ENCODE measurements around the gene TTC28. TPM values are rescaled to one million over a fixed set of nuclear protein-coding genes. Genes with fewer than 3 reads are reported as not detected.
"Not testable (repeated sequence)": the region's sequence is repeated elsewhere in the genome, so short reads cannot be mapped to it uniquely, and the experiment has no call there.

TTC28 gene
- total RNA-seq, 1 experiment from 2014 or later, result 7.1 TPM

- no peak for DNase-seq (ENCODE audit: low read depth)
These were observed 190.8 kb downstream of the TTC28 start for GRCh38 chr22:28488825-28489224.

- DNase-seq (ENCODE audit: low read depth), result no peak
These were observed 195.0 kb downstream of the TTC28 start for GRCh38 chr22:28484662-28485061.

DNA sequence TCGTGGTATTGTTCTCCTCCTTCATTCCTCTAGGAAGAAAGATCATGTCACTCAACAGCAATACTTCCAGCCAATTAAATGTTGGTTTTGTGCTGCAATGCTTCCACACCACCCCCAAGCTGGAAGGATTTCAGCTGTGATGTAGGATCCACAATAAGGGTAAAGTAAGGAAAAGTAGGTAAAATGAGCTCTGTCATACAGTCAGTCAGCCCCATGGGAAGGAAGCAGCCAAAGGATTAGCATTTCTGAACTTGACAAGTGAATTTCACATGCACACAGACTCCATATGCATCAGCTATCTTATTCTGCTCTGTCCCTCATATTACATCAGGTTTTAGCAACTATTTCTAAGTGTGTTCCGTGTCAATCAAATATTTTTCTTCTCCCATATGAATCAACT lies 197.9 kb downstream of the TTC28 start:
- DNase-seq (ENCODE audit: low read depth), result no peak

- DNase-seq (ENCODE audit: low read depth), result no peak
These were observed 199.5 kb downstream of the TTC28 start for GRCh38 chr22:28480000-28480715.

GRCh38 chr22:28478564-28478963 lies 201.1 kb downstream of the TTC28 start:
- no peak for DNase-seq (ENCODE audit: low read depth)

DNA sequence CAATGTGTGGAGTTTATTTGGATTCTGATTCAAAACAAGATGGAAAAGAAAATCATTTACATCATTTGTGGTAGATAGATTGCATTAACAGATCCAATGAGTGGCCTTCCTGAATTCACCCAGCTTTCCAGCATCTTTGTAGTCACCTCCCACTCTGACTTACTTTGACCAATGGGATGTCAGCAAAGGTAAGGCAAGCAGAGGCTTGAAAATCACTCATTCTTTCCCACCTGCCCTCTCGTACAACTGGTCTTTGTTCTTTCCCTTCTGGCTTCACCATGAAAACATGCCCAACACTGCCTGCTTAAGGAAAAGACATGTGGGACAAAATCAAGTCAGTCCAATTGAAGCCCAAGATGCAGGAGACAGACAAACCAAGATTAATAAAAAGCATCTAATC lies 202.1 kb downstream of the TTC28 start:
- no peak for DNase-seq (ENCODE audit: low read depth)

DNA sequence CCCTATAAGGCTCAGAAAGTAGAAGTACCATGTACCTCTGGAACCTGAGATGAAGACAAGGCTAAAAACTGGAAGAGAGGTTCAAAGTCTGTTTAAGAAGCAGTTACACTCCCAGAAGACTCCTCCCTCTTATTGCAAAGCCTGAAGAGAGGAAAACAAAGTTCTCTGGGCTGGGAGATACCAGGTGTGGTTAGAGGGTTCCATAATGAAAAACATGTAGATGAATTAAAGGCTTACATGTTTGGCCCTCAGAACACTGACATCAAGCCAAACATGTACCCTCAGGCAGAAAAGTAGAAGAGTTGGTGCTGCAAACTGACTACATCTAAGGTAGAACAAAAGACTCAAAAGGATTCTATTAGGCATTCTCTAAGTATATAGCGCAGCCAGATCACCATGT lies 205.3 kb downstream of the TTC28 start:
- no peak for DNase-seq (ENCODE audit: low read depth)

- no peak for DNase-seq (ENCODE audit: low read depth)
These were observed 206.4 kb downstream of the TTC28 start for GRCh38 chr22:28473258-28473657.

DNA sequence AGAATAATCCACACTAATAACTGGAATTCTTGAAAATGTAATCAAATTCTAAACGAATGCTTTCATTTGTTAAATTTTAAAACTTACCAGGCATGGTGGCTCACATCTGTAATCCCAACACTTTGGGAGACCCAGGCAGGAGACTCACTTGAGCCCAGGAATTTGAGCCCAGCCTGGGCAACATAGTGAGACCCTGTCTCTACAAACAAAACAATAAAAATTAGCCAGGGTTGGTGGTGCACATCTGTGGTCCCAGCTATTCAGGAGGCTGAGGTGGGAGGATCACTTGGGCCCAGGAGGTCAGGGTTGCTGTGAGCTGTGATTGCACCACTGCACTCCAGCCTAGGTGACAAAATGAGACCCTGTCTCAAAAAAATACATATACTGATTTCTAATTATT lies 212.6 kb downstream of the TTC28 start:
- not testable (repeated sequence) for DNase-seq (ENCODE audit: low read depth)

DNA sequence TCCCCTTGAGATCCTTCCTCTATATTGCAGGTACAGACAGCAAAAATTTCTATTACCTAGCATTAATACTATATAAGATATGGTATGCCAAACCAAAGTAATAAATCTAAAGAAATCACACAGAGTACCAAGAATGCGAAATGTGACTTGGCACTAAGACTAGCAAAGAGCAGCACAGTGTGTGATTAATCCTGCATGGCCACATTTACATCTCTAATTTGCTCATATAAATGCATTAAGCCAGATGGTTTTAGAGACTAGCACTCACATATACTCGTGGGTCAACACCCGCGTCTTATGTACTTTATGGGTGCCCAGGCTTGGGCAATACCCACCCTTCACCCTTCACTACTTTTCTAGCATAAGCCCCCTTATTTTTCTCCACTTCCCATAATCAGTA lies 213.2 kb downstream of the TTC28 start:
- DNase-seq (ENCODE audit: low read depth), result no peak

GRCh38 chr22:28465841-28466240 lies 213.8 kb downstream of the TTC28 start:
- no peak for DNase-seq (ENCODE audit: low read depth)

DNA sequence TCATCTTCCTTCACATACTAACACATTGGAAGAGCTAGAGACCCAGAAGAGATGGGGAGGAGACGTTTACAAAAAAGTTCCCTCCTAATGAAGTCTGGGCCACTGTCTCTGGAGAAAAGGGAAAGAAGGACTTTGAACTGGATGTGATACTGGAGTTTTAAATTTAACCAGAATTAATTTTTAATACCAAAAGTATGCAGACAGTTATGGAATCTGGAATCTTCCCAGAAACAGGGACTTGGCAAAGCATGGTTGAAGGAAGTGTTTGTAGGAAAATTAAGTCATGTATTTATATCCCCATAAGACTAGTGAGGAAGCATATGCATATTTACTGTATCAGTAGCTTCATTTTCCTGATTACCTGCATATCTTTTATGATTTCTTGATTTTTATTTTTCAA lies 215.5 kb downstream of the TTC28 start:
- DNase-seq (ENCODE audit: low read depth), result no peak

- DNase-seq (ENCODE audit: low read depth), result not testable (repeated sequence)
These were observed 216.2 kb downstream of the TTC28 start for GRCh38 chr22:28463408-28463807.

DNA sequence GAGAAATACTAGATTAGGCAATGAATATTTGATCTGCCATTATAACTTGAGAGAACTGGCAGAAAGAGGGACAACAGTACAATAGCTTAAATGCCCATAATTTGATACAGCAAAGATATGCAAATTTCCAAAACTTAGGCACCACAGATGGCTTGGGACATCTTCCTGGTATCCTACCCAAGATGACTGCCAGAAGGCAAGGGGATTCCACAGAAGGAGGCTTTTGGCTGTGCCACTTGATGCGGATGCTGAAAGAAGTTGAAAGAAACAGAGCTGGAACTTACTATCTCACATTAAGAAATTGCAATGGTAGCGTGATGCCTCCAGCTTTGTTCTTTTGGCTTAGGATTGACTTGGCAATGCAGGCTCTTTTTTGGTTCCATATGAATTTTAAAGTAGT lies 216.7 kb downstream of the TTC28 start:
- no peak for DNase-seq (ENCODE audit: low read depth)

DNA sequence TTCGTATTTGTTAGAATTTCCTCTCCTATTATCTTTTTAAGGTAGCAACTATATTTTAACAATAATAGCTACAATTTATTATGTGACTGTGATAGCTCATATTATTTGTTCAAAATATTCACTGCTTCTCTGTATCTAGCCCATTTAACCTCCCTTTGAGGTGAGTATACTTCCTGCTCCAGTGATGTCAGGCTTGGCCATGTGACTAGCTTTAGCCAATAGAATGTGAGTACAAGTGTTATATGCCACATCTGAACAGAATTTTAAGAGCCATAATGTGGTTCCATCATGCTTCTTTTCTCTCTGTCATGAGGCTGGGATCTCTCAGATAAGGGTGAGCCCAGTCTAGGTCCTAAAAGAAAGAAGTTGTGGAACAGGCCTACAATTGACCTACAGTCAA lies 217.6 kb downstream of the TTC28 start:
- DNase-seq (ENCODE audit: low read depth), result no peak

- DNase-seq (ENCODE audit: low read depth), result no peak
These were observed 225.1 kb downstream of the TTC28 start for GRCh38 chr22:28454431-28455064.

GRCh38 chr22:28450109-28450508 lies 229.5 kb downstream of the TTC28 start:
- DNase-seq (ENCODE audit: low read depth), result no peak

DNA sequence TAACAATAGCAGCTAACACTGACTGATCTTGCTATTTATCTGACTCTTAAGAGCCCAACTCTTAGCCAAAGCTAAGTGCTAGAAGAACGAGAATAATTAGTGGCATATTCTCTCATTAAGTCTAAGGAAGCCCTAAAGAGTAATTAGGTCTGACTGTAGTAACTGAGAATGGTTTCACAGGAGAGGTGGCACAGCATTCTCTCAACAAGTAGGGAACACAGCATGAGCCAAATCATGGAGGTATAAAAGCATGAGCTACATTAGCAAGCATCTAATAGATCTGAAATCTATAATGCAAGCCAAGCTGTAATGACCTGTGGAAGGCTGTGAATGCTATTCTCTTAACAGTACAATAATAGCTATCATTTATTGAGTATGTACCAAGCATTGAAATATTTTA lies 230.6 kb downstream of the TTC28 start:
- no peak for DNase-seq (ENCODE audit: low read depth)

- DNase-seq (ENCODE audit: low read depth), result no peak
These were observed 231.0 kb downstream of the TTC28 start for GRCh38 chr22:28448625-28449024.

DNA sequence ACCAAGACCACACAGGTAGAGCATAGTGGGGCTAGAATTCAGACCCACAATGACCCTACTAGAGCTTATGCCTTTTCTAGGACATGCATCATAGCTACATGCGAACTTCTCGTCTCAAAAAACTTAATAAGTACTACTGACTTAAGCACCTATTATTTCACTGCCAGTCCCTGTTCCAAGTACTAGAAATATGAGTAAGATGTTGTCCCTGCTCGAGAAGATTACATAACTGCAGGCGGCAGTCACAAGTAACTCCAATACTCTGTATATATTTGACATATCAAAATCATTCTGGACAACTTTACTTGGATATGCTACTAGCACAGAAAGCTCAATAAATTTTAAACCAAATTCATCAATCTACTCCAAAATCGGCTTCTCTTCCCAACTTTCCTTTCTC lies 235.0 kb downstream of the TTC28 start:
- DNase-seq (ENCODE audit: low read depth), result no peak

DNA sequence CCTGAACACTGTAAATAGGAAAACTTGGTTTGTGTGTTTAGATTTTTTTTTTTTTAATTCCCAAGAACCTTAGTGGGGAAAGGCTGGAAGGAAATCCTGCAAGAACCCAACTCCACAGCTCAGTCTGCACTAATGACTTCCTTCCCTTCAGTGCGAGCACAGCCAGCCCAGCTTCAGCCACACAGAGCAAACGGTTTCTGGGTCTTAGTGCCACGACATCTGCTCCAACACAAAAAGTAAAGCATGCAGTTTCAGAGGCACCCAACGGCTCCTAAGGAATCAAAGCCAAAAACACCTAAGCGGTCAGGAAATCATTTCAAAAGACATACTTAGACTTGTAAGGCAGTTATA lies 236.1 kb downstream of the TTC28 start:
- DNase-seq (ENCODE audit: low read depth), result peak; percentile 75

DNA sequence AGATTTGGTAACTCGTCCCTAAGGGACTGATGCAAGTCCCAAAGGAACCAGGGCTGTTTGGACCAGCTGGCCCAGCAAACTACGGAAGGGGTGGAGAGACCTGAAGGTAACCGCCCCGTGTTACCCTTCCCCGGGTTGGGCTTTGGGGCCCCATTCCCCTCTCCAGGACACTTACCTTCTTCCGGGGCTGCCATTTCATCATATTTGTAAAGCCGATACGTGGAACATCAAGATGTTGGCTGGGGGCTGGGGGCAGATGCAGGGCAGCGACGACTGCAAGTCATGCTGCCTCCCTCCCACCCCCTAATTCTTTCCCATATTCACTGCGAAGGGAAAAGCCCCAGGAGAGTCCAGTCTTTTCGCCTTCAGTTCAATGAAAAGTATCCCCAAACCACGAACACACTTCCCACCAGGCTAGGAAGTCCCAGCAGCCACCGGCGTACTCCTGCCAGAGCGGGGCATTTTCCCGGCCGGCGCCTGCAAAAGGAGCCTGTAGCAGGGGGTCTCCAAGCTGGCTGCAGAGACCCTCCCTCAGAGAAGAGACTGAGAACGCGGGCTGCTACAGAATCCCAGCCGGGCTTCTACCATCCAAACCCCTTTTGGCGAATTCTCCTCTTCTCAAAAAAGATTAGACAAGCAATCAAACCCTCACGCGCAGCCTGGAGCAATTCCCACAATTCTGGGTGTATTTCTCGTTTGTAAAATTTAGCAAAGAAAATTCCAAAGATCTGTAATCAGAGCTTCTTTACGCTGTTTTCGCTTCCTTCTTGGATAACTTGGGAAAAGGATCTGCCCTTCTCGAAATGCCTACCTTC lies 236.7 kb downstream of the TTC28 start:
- peak; percentile 12 for DNase-seq (ENCODE audit: low read depth)

GRCh38 chr22:28442264-28442710 lies 237.4 kb downstream of the TTC28 start:
- DNase-seq (ENCODE audit: low read depth), result peak; percentile 84

All from Daoy (cell line).